ENCODE data around the gene PIK3R6.
"Not testable (repeated sequence)": the region's sequence is repeated elsewhere in the genome, so short reads cannot be mapped to it uniquely, and the experiment has no call there.

PIK3R6 gene

DNA sequence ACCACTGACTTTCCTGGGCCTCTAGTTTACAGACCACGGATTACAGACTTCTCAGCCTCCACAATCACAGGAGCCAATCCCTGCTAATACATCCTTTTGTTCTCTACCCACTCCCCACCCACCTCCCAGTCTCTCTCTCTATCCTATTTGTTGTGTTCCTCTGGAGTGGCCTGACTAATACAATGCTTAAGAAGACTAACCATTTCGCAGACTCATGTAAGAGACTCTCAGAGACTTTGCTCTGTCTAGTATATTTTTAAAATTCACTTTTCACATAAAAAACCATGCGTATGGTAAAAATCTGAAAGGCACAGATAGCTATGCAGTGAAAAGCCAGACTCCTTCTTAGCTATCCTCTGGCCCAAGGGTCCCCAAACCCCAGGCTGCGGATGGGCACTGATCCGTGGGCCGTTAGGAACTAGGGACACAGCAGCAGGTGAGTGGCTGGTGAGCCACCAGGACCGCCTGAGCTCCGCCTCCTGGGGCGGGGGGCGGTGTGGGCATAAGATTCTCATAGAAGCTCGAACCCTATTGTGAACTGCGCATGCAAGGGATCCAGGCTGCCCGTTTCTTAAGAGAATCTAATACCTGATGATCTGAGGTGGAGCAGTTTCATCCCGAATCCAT, 7.6 kb downstream of the PIK3R6 start:
- intact Hi-C loops (cut with DNase I) = no loop called here
- DNase-seq = peak in 1 of 42 donors; percentile 31

DNA sequence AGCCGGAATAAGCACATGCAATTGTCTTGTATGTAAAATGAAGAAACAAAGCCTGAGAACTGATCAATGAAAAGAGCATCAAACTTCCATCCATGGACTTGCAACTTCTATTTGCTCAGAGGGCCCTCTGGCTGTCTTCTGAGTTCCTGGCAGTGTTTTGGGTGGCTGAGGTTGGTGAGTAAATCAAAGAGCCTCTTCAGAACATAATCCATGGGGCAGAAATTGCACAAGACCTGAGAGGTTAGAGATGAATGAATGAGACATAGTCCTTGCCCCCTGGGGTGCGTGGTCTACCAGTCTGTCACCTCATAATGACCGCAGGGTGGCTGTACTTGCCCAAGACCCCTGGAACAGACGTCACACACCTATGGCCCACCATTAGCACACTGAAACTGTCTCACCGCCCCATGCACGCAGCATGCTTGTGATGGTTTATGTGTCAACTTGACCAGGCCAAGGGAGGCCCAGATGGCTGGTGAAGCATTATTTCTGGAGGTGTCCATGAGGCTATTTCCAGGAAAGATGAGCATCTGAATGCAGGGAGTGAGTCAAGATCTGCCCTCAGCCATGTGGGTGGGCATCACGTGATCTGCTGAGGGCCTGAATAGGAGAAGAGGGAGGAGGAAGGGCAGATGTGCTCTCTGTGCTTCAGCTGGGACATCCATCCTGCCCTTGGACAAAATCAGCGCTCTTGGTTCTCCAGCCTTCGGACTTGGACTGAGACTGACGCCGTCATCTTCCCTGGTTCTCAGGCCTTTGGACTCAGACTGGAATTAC, 8.3 kb downstream of the PIK3R6 start:
- peak in 10 of 42 donors; percentile 14 to 54 (median 32) for DNase-seq
- intact Hi-C loops (cut with DNase I) = no loop called here

DNA sequence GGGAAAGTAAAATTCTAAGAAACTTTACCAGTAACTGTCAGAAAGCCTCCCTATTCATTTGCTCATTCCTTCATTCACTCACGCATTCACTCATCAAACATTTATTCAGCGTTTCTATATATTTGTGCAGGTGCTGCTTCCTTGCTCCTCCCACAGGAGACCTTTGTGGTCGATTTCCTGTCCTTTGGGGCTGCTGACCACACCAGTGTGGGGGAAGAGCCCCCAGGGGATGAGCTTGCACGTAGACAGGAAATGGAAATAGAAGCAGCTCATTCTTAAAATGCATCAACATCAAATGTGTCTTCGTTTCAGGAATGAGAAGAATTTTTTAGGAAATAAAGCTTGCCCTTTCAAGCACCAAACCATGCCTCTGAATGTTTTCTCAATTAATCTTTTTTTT, 9.6 kb downstream of the PIK3R6 start:
- DNase-seq = peak in 1 of 42 donors; percentile 16

DNA sequence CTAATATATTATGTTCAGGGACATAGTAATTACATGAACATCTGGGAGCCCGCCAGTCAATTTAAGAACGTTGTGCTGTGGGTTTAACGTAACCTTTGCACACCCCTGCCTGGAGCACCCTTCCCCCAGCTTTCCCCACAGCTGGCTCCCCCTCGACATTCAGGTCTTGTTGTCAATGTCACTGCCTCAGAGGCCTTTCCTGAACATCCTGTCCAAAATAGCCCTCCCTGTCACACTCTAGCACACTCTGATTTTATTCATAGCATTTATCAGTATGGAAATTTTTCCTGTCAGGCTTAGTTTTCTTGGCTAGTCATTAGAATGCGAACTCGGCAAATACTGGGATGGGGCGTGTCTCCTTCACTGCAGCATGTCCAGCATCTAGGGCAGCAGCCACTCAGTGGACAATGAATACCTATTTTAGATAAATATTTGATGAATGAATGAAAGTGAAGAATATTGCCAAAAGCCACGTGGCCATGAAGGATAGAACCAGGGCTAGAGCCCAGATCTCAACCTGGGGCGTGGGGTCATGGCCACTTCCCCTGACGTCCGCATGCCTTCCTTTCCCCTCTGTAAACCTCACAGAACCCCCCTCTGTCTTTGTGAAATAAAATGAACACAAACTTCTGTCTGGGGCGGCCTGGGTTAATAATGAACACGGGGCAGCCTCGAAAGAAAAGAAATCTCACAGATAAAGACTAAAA, 10.5 kb downstream of the PIK3R6 start:
- DNase-seq = peak in 1 of 42 donors; percentile 25
- intact Hi-C loops (cut with DNase I) = no loop called here

More for the DNA sequence above, 9.6 kb downstream of the PIK3R6 start:
- intact Hi-C loops (cut with DNase I) = no loop called here

DNA sequence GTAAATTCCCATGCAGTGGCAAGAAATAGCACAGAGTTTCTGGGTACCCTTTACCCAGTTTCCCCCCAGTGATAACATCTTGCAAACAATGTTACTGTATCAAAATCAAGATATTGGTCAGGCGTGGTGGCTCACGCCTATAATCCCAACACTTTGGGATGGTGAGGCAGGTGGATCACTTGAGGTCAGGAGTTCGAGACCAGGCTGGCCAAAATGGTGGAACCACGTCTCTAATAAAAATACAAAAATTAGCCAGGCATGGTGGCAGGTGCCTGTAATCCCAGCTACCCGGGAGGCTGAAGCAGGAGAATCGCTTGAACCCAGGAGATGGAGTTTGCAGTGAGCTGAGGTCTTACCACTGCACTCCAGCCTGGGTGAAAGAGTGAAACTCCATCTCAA, 11.3 kb downstream of the PIK3R6 start:
- intact Hi-C loops (cut with DNase I) = not testable (repeated sequence)
- DNase-seq = peak in 1 of 42 donors; percentile 7

DNA sequence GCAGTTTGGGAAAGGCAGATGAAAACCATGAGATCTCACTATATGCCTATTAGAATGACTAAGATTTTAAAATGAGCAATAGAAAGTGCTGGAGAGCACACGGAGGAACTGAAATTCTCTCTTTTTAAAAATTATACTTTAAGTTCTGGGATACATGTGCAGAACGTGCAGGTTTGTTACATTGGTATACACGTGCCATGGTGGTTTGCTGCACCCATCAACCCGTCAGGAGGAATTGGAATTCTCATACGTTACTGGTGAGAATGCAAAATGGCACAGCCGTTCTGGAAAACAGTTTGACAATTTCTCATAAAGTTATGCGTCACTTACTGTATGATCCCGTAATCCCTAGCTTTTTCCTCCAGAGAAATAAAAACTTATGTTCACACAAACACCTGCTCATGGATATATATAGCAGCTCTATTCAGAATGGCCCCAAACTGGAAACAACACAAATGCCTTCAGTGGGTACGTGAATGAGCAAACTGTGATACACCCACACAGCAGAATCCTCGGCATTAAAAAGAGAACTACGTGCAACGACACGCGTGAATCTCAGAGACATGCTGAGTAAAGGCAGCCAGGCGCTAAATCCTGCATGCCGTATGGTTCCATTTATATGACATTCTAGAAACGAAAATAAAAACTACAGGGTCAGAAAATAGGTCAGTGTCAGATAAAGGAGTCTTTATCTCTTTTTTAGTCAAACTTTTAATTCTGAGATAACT, 11.8 kb downstream of the PIK3R6 start:
- intact Hi-C loops (cut with DNase I) = no loop called here
- peak in 17 of 42 donors; percentile 13 to 68 (median 33) for DNase-seq

DNA sequence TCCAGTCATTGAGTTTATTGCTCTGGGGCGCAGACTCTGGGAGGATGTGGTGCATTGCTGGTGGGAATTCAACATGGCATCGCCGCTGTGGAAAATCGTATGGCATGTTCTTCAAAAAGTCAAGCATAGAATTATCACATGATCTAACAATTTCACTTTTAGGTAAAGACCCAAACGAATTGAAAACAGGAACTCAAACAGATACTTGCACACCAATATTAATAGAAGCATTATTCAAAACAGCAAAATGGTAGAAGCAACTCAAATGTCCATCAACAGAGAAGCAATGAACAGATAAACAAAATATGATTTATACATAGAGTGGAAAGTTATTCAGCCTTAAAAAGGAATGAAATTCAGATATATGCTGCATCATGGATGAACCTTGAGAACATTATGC, 15.9 kb downstream of the PIK3R6 start:
- intact Hi-C loops (cut with DNase I) = no loop called here

DNA sequence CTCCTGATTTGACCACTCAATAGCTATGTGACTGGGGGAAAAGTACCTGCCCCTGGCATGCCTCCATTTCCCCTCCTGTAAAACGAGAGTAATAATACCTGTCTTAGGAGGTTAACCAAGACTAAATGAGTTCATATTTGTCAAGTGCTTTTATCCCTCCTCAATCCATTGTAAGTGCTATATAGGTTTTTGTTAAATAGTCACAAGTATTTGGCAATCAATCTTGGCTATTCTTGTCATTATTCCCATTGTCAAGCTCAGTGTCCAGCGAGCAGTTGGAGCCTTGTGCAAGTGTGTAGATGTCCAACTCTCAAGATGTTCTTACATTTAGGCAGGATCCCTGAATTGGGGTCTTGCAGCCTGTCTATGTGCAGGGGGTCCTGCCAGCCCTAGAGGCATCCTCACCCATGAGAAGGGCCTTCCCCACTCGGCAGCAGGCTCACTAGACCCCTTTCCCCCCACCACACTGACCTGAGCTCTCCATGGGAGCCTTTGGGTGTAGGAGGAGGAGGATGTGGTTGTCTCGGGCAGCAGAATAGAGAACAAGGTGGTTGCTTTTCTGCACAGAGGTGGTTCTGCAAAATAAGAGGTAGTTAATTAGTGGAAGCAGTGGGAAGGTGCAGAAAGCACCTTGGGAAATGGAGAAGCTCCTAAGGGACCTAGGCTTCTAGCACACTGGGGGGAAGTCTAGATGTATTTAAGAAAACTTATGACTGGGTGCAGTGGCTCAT, 18.0 kb downstream of the PIK3R6 start:
- intact Hi-C loops (cut with DNase I) = no loop called here
- peak in 1 of 42 donors; percentile 3 for DNase-seq

More for the DNA sequence above, 15.9 kb downstream of the PIK3R6 start:
- DNase-seq = no peak

DNA sequence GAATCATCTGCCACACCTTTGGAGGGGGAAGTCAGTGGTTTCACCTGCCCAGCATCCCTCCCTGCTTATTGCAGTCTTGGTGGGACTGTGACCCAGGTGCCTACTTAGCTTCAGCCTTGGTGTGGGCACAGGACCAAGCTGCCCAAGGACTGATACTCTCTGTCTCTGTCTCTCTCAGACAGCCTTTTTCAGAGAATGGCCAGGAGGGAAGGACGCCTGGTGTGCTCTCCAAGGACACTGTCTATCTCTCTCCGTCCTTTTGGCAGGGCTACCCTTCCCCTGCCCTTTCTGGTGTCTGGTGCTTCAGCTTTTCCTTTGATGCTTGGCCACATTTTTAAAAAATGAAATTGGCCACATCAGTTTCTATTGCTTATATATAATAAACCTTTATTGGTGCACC, 19.6 kb downstream of the PIK3R6 start:
- no peak for DNase-seq
- intact Hi-C loops (cut with DNase I) = no loop called here

DNA sequence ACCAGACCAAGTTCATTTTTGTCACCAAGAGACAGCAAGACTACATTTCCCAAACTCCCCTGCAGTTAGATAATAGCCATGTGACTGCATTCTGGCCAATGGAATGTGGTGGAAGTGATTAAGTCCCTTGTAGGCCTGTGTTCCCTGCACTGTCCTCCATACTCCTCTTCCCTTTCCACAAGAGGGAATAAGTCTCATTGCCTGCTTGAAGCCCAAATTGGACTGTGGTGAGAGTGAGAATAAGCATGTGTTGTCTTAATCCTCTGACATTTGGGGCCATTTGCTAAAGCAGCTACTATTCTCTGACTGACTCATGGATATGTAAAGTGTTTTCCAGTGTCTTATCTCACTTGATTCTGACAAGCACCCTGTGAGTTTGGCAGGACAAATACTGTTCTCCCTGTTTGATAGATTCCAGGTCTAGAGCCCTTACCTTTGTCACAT, 20.7 kb downstream of the PIK3R6 start:
- intact Hi-C loops (cut with DNase I) = no loop called here
- peak in 19 of 42 donors; percentile 15 to 74 (median 48) for DNase-seq

DNA sequence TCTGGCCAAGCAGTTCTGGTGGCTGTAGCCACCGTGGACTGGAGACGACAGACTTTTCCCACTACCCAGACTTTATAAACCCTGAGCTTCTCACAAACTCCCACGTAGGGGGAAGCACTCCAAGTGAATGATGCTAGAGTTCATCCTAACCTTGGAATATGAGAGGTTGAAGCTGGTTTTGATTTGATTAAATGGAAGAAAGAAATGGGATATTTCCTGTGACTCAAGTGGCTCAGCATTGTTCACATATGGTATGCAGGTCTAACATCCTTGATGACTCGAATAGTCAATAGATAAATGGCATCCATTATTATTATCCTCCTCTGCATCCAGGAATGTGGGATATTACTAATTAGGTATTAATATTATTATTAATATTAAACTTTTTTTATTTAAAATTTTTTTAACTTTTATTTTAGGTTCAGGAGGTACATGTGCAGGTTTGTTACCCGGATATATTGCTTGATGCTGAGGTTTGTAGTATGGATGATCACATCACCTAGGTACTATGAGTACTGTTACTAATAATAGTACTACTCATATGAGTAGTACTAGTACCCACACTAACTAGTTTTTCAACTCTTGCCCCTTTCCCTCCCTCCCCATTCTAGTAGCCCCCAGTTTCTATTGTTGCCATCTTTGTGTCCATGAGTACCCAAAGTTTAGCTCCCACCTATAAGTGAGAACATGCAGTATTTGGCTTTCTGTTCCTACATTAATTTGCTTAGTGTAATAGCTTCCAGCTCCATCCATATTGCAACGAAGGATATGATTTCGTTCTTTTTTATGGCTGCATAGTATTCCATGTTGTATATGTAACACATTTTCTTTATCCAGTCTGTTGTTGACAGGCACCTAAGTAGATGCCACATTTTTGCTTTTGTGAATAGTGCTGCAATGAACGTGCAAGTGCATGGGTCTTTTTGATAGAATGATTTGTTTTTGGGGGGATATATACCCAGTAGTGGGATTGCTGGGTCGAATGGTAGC, 22.9 kb downstream of the PIK3R6 start:
- intact Hi-C loops (cut with DNase I) = no loop called here

DNA sequence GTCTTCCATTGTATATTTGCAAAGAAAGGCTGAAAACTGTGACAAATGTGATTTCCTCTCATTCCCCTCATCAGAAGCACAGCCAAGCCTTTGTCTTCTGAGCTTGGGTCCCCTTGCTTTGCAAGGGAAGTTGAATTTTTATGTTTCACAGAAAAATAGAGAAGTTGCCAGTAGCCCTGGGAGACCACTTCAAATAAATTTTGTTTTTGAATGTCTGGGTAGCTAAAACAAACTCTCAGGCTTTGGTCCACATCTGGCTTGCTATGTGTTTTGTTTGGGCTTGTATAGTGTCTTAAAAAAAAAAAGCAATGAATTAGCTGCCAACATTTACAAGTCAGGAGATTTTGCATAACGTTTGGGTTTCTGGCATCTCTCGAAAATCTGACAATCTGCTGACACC, 24.1 kb downstream of the PIK3R6 start:
- DNase-seq = no peak
- intact Hi-C loops (cut with DNase I) = no loop called here

More for the DNA sequence above, 22.9 kb downstream of the PIK3R6 start:
- DNase-seq = no peak

DNA sequence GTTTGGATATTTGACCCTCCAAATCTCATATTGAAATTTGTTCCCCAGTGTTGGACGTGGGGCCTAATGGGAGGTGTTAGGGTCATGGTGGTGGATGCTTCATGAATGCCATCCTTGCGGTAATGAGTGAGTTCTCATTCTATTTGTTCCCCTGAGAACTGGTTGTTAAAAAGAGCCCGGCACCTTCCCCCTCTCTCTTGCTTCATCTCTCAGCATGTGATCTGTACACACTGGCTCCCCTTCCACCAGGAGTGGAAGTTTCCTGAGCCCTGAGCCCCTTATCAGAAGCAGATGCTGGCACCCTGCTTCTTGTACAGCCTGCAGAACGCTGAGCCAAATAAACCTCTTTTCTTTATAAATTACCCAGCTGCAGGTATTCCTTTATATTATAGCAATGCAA, 25.6 kb downstream of the PIK3R6 start:
- no peak for DNase-seq
- intact Hi-C loops (cut with DNase I) = no loop called here

DNA sequence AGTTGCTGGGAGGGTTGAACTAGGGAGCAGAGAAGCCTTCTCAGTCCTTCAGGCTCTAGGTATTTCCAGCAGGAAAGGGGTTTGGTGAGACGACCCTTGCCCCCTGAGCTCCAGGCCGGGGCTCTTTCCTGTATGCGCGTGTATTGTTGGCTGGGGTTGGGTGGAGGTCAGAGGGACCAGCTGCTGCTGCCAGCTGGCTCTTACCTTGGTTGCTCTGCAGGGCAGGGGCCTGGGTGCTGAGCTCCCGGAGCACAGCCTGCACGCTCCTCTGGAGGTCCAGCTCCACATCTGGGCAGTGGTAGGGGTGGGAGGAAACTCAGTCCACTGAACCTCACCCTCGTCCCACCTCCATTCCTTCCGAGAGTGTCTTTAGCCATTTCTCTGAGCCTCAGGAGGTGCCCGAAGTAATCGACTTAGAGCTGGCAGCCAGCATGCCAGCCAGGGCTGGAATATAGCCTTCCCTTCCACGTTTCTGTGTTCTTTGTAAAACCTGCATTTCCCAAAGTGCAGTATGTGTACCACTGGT, 28.0 kb downstream of the PIK3R6 start:
- intact Hi-C loops (cut with DNase I) = no loop called here
- peak in 1 of 42 donors; percentile 1 for DNase-seq

DNA sequence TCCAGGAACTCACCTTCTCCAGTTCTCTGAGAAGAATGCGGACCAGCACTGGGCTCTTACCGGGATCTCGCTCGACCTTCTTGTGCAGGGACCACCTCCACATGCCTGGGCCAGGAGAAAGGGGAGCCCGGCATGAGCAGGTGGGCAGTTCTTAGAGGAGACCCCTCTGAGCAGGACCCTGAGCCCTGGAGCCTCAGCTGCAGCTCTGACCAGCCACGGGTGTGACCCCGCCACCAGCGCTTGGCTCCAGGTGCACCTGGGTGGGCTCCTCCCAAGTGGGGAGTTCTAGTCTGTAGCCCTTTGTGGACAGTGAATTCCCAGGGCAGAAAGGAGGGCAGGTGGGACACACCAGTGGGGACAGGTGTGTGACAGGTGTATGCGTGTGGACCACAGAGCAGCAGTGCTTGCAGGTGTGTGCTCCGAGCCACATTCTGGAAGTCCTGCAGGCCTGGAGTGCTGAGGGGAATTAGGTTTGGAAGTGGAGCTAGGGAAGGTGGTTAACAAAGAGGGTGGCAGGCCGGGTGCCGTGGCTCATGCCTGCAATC, 28.9 kb downstream of the PIK3R6 start:
- intact Hi-C loops (cut with DNase I) = no loop called here
- DNase-seq = peak in 1 of 42 donors; percentile 12

DNA sequence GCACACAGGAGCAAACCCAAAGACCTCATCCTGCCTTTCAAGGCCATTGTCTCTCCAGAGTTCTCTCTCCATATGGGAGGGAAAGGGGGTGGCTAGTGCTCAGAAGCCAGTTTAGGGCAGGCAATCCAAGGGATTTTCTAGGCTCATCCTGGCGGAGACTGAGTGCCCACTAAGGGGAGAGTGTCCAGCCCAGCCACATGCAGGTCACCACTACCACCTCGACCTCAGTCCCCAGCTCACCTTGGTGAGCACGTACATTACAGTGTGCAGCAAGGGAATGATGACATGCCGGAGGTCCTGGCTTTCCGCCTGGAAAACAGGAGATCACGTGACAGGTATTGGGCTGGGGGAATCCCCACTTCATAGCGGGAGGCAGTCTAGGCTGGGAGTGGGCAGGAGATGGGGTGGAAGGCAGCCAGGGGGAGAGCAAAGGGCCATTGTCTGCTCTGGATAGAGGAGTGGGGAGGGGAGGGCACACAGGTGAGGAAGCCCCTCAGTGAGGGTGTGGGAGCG, 29.9 kb downstream of the PIK3R6 start:
- intact Hi-C loops (cut with DNase I) = no loop called here
- DNase-seq = peak in 2 of 42 donors; percentile 15

All from head of caudate nucleus (tissue), 42 donors.